SH-SY5Y (cell line): ENCODE measurements around the gene MYPOP.

Experiments used
- GATA2 ChIP-seq: IDR thresholded peaks from 2 replicates; pipeline ENCODE4 v1.6.1; 2011; ENCODE audit warnings: mild to moderate bottlenecking, low read depth, low read length
- GATA3 ChIP-seq: IDR thresholded peaks from 2 replicates; pipeline ENCODE4 v1.6.1; 2011; ENCODE audit warnings: low read depth, mild to moderate bottlenecking, low read length, moderate library complexity

DNA sequence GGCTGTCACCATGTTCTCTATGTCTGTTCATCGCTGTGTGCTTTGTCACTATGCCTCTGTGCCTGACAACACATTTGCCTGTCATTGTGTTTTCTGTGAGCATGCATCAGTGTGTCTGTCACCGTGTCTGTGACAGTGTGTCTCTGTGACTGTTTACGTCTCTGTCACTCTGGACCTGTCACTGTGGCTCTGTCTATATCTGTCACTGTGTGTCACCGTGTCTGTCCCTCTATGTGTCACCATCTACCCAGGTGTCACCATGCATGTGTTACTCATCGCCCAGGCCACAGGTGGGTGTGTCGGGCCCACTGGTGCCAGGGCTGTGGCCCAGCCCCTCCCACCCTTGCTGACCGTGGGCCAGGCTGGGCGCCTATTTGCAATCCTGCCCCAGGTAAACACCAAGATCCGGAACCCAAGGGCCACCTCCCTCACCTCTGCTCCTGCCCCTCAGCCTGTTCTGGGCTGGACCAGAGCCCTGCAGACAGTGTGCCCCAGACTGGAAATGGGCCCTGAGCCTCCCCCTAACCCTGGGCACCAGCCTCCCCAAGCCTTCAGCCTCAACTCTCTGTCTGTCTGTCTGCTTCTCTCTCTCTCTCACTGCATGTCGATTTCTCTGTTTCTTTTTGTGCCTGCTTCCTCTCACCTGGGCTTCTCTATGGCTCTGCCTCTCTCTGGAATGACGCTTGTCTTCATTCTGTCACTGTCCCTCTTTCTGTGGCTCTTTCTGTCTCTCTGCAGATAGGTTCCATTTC, 24.2 kb downstream of the MYPOP start:
- TF ChIP-seq GATA3 (no peak), GATA2 (no peak)
